Mesodermal cell (in vitro differentiated cells): Measurements from ENCODE around the gene WRAP53.

ENCODE experiments used
- H3K27ac ChIP-seq: 2 replicates; pipeline ENCODE4 v1.7.0; 2013; ENCODE audit warnings: mild to moderate bottlenecking, low read depth, low read length, moderate library complexity; ENCODE audit not compliant: severe bottlenecking
- H3K36me3 ChIP-seq: 2 replicates; pipeline ENCODE4 v1.7.1; 2013; ENCODE audit warnings: mild to moderate bottlenecking, low read length, moderate library complexity; ENCODE audit not compliant: control insufficient read depth, insufficient read depth
- H3K4me1 ChIP-seq: one replicate; pipeline ENCODE4 v1.7.1; 2013; ENCODE audit warnings: mild to moderate bottlenecking, low read length; ENCODE audit not compliant: insufficient read depth, control insufficient read depth, poor library complexity, severe bottlenecking
- H3K4me3 ChIP-seq: 2 replicates; pipeline ENCODE4 v1.7.0; 2013; ENCODE audit warnings: low read length, control low read depth, mild to moderate bottlenecking; ENCODE audit not compliant: insufficient read depth, poor library complexity, severe bottlenecking; ENCODE audit errors: extremely low read depth
- H3K9me3 ChIP-seq: 2 replicates; pipeline ENCODE4 v1.7.1; 2013; ENCODE audit warnings: mild to moderate bottlenecking, low read length, moderate library complexity; ENCODE audit not compliant: control insufficient read depth
- WGBS, 2 experiments: methylation state at CpG; one replicate each; pipeline ENCODE4 v1.1.5; 2013; ENCODE audit warnings: missing lambda C conversion rate in 2 of 2; ENCODE audit not compliant: insufficient coverage in 2 of 2; 5-methylcytosine and 5-hydroxymethylcytosine counted together

The WRAP53 gene

GRCh38 chr17:7684851-7685532, 3.3 kb upstream of the WRAP53 start:
- H3K4me1 ChIP-seq, result peaks cover 10% of the 10 kb centered on the region
- H3K9me3 ChIP-seq, result no peaks in the 10 kb centered on the region
- peak overlapping the region; percentile 99 for H3K4me3 ChIP-seq
- peaks cover 11% of the 10 kb centered on the region for H3K36me3 ChIP-seq
- peak overlapping the region; percentile 99 for H3K27ac ChIP-seq
- 66 to 79% methylated on average over 7 to 8 of the region's 15 CpGs for WGBS, 2 experiments

GRCh38 chr17:7685533-7686221, 2.6 kb upstream of the WRAP53 start:
- Histone ChIP-seq H3K36me3 (peaks cover 17% of the 10 kb centered on the region), H3K4me3 (peak overlapping the region; percentile 99), H3K4me1 (peaks cover 10% of the 10 kb centered on the region), H3K9me3 (no peaks in the 10 kb centered on the region), H3K27ac (peak overlapping the region; percentile 99)
- WGBS, 2 experiments, result 5 to 16% methylated on average over 25 to 36 of the region's 44 CpGs

DNA sequence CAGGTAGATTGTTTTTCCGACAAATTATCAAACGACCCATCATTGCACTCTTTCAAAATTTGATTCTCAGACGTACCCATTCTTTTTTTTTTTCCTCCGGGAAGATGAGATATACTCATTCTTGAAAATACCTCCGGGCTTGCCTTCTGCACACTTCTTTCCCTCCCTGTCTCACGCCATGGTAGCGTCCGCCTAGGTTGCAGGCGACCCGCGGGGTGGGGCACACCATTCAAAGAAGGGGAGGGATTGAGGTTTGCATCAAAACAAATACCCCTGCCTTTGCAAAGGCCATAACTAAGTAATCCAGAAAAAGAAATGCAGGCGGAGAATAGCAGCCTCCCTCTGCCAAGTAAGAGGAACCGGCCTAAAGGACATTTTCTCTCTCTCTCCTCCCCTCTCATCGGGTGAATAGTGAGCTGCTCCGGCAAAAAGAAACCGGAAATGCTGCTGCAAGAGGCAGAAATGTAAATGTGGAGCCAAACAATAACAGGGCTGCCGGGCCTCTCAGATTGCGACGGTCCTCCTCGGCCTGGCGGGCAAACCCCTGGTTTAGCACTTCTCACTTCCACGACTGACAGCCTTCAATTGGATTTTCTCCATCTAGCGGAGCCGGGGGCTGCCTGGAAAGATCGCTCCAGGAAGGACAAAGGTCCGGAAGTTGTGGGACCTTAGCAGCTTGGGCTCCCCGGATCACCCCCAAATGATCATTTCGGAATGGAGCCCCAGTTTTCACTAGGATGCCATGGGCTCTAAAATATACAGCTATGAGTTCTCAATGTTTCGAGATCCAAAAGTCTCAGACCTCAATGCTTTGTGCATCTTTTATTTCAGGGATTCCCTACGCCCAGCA, 1.8 kb upstream of the WRAP53 start:
- no peaks in the 10 kb centered on the region for H3K9me3 ChIP-seq
- H3K4me1 ChIP-seq, result peaks cover 10% of the 10 kb centered on the region
- peak overlapping the region; percentile 99 for H3K4me3 ChIP-seq
- WGBS, 2 experiments, result 0% methylated on average over 18 to 23 of the region's 30 CpGs
- peaks cover 20% of the 10 kb centered on the region for H3K36me3 ChIP-seq
- H3K27ac ChIP-seq, result peak overlapping the region; percentile 99

GRCh38 chr17:7687072-7687907, 987 bp upstream of the WRAP53 start, which contains the start of gene TP53:
TP53 (minus strand) TSS chr17:7687490; CDS start chr17:7676594, 10,896 bp downstream.
- H3K4me1 ChIP-seq, result peaks cover 10% of the 10 kb centered on the region
- H3K36me3 ChIP-seq, result peaks cover 26% of the 10 kb centered on the region
- peak within 1 kb of the TSS; percentile 99 for H3K27ac ChIP-seq
- no peaks in the 10 kb centered on the region for H3K9me3 ChIP-seq
- peak within 1 kb of the TSS; percentile 99 for H3K4me3 ChIP-seq
- 0% methylated on average over 25 to 27 of the region's 30 CpGs for WGBS, 2 experiments

DNA sequence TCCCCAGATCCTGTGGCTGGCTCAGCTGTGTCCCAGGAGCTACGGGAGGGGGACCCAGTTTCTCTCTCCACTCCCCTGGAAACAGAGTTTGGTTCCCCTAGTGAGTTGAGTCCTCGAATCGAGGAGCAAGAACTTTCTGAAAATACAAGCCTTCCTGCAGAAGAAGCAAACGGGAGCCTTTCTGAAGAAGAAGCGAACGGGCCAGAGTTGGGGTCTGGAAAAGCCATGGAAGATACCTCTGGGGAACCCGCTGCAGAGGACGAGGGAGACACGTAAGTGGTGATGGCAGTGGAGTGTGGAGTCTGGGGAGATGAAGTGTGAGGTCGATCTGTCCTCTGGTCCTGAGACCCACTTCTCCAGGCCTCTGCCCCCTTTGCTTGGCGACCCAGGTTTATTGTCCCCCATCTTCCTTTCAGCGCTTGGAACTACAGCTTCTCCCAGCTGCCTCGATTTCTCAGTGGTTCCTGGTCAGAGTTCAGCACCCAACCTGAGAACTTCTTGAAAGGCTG, 585 bp downstream of the WRAP53 start:
- H3K4me3 ChIP-seq, result peak overlapping the region; percentile 99
- no peaks in the 10 kb centered on the region for H3K9me3 ChIP-seq
- 10 to 22% methylated on average over 8 to 12 of the region's 13 CpGs for WGBS, 2 experiments
- H3K4me1 ChIP-seq, result peaks cover 10% of the 10 kb centered on the region
- peak overlapping the region; percentile 71 for H3K27ac ChIP-seq
- H3K36me3 ChIP-seq, result peaks cover 32% of the 10 kb centered on the region

GRCh38 chr17:7695586-7695985, 7.3 kb downstream of the WRAP53 start:
- no peak overlapping the region for H3K27ac ChIP-seq
- 94 to 98% methylated on average over 8 to 10 of the region's 10 CpGs for WGBS, 2 experiments

GRCh38 chr17:7697828-7698588, 9.7 kb downstream of the WRAP53 start:
- H3K36me3 ChIP-seq, result peaks cover 29% of the 10 kb centered on the region
- no peaks in the 10 kb centered on the region for H3K4me1 ChIP-seq
- no peak overlapping the region for H3K4me3 ChIP-seq
- H3K27ac ChIP-seq, result no peak overlapping the region
- WGBS, 2 experiments, result 86 to 100% methylated on average over 2 of the region's 4 CpGs
- no peaks in the 10 kb centered on the region for H3K9me3 ChIP-seq

More at GRCh38 chr17:7695586-7695985, 7.3 kb downstream of the WRAP53 start:
- Histone ChIP-seq H3K36me3 (peaks cover 34% of the 10 kb centered on the region), H3K4me3 (no peak overlapping the region), H3K9me3 (no peaks in the 10 kb centered on the region), H3K4me1 (no peaks in the 10 kb centered on the region)

DNA sequence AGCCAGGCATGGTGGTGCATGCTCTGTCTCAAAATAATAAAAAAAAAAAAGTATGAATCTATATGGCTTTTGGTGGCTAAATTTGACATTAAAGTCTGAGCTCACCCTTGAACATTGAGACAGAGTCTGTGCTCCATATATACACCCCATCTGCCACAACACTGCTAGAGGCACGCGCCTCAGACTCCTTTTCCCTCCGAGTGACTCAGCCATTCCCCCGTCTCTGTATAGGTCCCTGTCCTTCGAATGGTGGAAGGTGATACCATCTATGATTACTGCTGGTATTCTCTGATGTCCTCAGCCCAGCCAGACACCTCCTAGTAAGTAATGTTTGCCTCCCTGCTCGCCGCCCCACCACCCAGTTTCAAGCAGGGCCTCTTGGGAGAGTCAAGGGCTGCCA, 12.2 kb downstream of the WRAP53 start:
- 95 to 98% methylated on average over 5 of the region's 7 CpGs for WGBS, 2 experiments
- Histone ChIP-seq H3K4me1 (peaks cover 15% of the 10 kb centered on the region), H3K27ac (no peak overlapping the region), H3K36me3 (peaks cover 18% of the 10 kb centered on the region), H3K9me3 (no peaks in the 10 kb centered on the region), H3K4me3 (no peak overlapping the region)

- H3K9me3 ChIP-seq, result no peaks in the 10 kb centered on the region
- peaks cover 14% of the 10 kb centered on the region for H3K36me3 ChIP-seq
- H3K4me1 ChIP-seq, result peaks cover 23% of the 10 kb centered on the region
- H3K4me3 ChIP-seq, result no peak overlapping the region
- WGBS, 2 experiments, result 96 to 99% methylated on average over 11 to 13 of the region's 14 CpGs
- H3K27ac ChIP-seq, result no peak overlapping the region
Measured at GRCh38 chr17:7701681-7702080, 13.4 kb downstream of the WRAP53 start.
